HG03565 (cell line): ENCODE results near the gene GCNT2.
"Not testable (repeated sequence)": the region's sequence is repeated elsewhere in the genome, so short reads cannot be mapped to it uniquely, and the experiment has no call there.

Source experiments
- ATAC-seq: cut with Tn5 transposase; IDR thresholded peaks from one replicate; pipeline ENCODE4 v1.9.1; 2021; ENCODE audit warnings: mild to moderate bottlenecking, moderate library complexity; ENCODE audit not compliant: unreplicated experiment

Gene GCNT2

GRCh38 chr6:10543488-10543887, 22.3 kb downstream of the GCNT2 start:
- ATAC-seq: no peak

GRCh38 chr6:10545482-10545881, 24.3 kb downstream of the GCNT2 start:
- ATAC-seq: no peak

GRCh38 chr6:10547809-10548208, 26.7 kb downstream of the GCNT2 start:
- ATAC-seq: no peak

- ATAC-seq: no peak
These were observed 29.6 kb downstream of the GCNT2 start for GRCh38 chr6:10550764-10551163.

GRCh38 chr6:10552270-10552810, 31.2 kb downstream of the GCNT2 start:
- ATAC-seq: no peak

- ATAC-seq: no peak
These were observed 32.7 kb downstream of the GCNT2 start for GRCh38 chr6:10553871-10554270.

GRCh38 chr6:10554826-10555225, 33.7 kb downstream of the GCNT2 start:
- ATAC-seq: no peak

GRCh38 chr6:10555625-10556309, 34.6 kb downstream of the GCNT2 start:
- ATAC-seq: no peak

GRCh38 chr6:10556589-10556988, 35.4 kb downstream of the GCNT2 start:
- ATAC-seq: no peak

- no peak for ATAC-seq
These were observed 35.8 kb downstream of the GCNT2 start for GRCh38 chr6:10556992-10557391.

GRCh38 chr6:10557913-10558312, 36.8 kb downstream of the GCNT2 start:
- no peak for ATAC-seq

GRCh38 chr6:10558565-10558964, 37.4 kb downstream of the GCNT2 start:
- no peak for ATAC-seq

GRCh38 chr6:10559522-10560152, 38.5 kb downstream of the GCNT2 start:
- ATAC-seq: no peak

GRCh38 chr6:10561611-10562199, 40.6 kb downstream of the GCNT2 start:
- ATAC-seq: no peak

- ATAC-seq: no peak
These were observed 44.0 kb downstream of the GCNT2 start for GRCh38 chr6:10564975-10565673.

- ATAC-seq: no peak
These were observed 44.8 kb downstream of the GCNT2 start for GRCh38 chr6:10565913-10566312.

GRCh38 chr6:10567256-10568026, 46.3 kb downstream of the GCNT2 start:
- ATAC-seq: no peak

GRCh38 chr6:10569392-10570127, 48.4 kb downstream of the GCNT2 start:
- no peak for ATAC-seq

GRCh38 chr6:10575519-10575918, 54.4 kb downstream of the GCNT2 start:
- not testable (repeated sequence) for ATAC-seq

GRCh38 chr6:10576226-10576625, 55.1 kb downstream of the GCNT2 start:
- ATAC-seq: no peak
